H1 (cell line): ENCODE data around the gene TUBB2B. TPM values are rescaled to one million over a fixed set of nuclear protein-coding genes. Genes with fewer than 3 reads are reported as not detected.

Experiments used
- SP4 ChIP-seq: IDR thresholded peaks from 2 replicates; pipeline ENCODE4 v1.6.1; 2012; ENCODE audit warnings: low read length, inconsistent platforms
- polyA plus RNA-seq, 7 experiments: library from polyadenylated mRNA; depleted of rRNA in 3 of 7; stranded (reverse) in 5 of 7; unstranded in 2 of 7; fragments of >200 nt in 5 of 7; fragments of 200-250 nt in 2 of 7; gene quantifications; 1 replicate in 5 of 7; 2 replicates in 1 of 7; 4 replicates in 1 of 7; pipeline versions ENCODE4 v1.2.1 to v1.2.3, GENCODE V29; 2011 to 2013; ENCODE audit warnings: missing spikeins in 2 of 7, mixed read lengths in 2 of 7
- total RNA-seq: library from RNA; stranded (reverse); fragmentation: NEBNext Ultra II Directional; extraction: Animal tissue kit (Norgen Biotek cat#: 25700); gene quantifications from 2 replicates; pipeline ENCODE4 v1.2.1, GENCODE V29; 2021

TUBB2B gene
- total and polyA plus RNA-seq, 2 of the 8 experiments (the other 6 are each of a cell fraction or from before 2014, with no cell fraction given): 612 to 722 TPM

DNA sequence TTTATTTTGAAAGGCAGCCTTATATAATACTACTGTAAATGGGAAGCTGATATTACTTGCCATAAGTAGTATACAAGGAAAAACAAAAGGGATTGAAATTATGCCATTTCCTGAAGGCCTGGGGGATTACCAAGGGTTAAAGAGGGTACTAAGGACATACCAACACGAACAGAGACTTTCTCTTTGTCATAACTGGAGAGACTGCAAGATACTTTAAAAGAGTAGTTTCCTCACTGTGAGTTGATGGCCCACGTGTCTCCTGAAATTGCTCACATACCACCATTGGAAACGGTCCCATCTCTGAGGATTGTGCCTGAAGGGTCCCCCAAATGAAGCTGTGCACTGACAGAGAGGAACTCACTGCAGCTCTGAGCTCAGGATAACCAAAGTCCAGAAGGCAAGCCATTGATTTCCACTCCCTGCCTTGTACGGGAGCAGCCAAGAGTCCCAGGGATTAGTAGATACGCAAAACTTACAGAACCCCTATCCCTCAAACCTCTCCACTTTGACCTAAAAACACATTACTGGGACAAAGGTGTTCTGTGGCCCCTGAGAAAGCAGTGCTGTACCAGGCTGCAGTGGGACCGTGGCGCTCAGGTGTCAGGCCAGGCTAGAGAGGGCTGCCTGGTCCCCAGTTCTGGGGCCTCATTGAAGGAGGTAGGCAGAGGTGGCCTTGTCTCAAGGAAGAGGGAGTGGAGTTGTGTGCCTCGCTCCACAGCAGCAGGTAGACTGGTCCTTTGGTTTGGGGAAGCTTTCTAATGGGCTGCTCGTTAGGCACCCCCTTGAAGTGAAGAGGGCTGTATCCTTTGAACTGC lies 46.5 kb upstream of the TUBB2B start (continued):
- no peak for TF ChIP-seq SP4
